K562 (cell line): ENCODE results near the gene ABCC11.

ENCODE experiments used
- NONO ChIP-seq, 2 experiments: fragments of 200-400 bp in 1 of 2; fragments of 450-650 bp in 1 of 2; formaldehyde crosslinking in 1 of 2; IDR thresholded peaks; 2 replicates each; pipeline ENCODE4 v1.6.1; 2017; ENCODE audit warnings: low read depth in 2 of 2, mild to moderate bottlenecking in 2 of 2, moderate library complexity in 2 of 2, low read length in 1 of 2
- TGIF2 ChIP-seq: sonication (generic); formaldehyde crosslinking; IDR thresholded peaks from 2 replicates; pipeline ENCODE4 v1.8.1; 2022; ENCODE audit warnings: mild to moderate bottlenecking, missing genetic modification reagents, moderate library complexity
- ZNF41 ChIP-seq: fragments of 250-450 bp; sonication (Bioruptor Pico); conservative IDR thresholded peaks from 2 replicates; pipeline ENCODE4 v1.4.0; 2020; ENCODE audit warnings: mild to moderate bottlenecking
- ZNF583 ChIP-seq: fragments of 250-450 bp; sonication (Bioruptor Pico); IDR thresholded peaks from 2 replicates; pipeline ENCODE4 v1.4.0; 2020
- ZNF584 ChIP-seq: fragments of 200-800 bp; sonication (Bioruptor generic); IDR thresholded peaks from 2 replicates; pipeline ENCODE4 v1.6.1; 2016; ENCODE audit warnings: low read depth, mild to moderate bottlenecking, missing genetic modification characterization, missing compliant biosample characterization

GRCh38 chr16:48223490-48223889, 23.8 kb downstream of the ABCC11 start:
- TF ChIP-seq NONO (IDR thresholded peaks at IDR 0.05; ENCODE audit: low read depth in 2 of 2, low read length in 1 of 2): no peak
- TF ChIP-seq TGIF2: no peak
- TF ChIP-seq ZNF584: no peak
- TF ChIP-seq ZNF583 (CRISPR knock-in tag): no peak
- no peak for TF ChIP-seq ZNF41 (CRISPR knock-in tag)
